TTC549 (cell line): ENCODE results near the gene ANKRD13A.
"Not testable (repeated sequence)": the region's sequence is repeated elsewhere in the genome, so short reads cannot be mapped to it uniquely, and the experiment has no call there.

Experiments
- FAIRE-seq: peaks from 2 replicates; lab custom pipeline; 2012; peaks lifted over from hg19 to GRCh38; lab: Jason Lieb, UNC

The ANKRD13A gene

GRCh38 chr12:110008681-110009398 lies 9.6 kb downstream of the ANKRD13A start:
- FAIRE-seq, result not testable (repeated sequence)

GRCh38 chr12:110010853-110011723 lies 11.9 kb downstream of the ANKRD13A start:
- FAIRE-seq, result no peak

GRCh38 chr12:110012137-110012536 lies 12.9 kb downstream of the ANKRD13A start:
- no peak for FAIRE-seq

GRCh38 chr12:110012659-110013058 lies 13.4 kb downstream of the ANKRD13A start:
- FAIRE-seq, result no peak

- FAIRE-seq, result no peak
These were observed 15.9 kb downstream of the ANKRD13A start for GRCh38 chr12:110015132-110015531.

GRCh38 chr12:110020956-110021355 lies 21.7 kb downstream of the ANKRD13A start:
- no peak for FAIRE-seq

- no peak for FAIRE-seq
These were observed 24.1 kb downstream of the ANKRD13A start for GRCh38 chr12:110023059-110023980.

GRCh38 chr12:110024051-110024450 lies 24.8 kb downstream of the ANKRD13A start:
- no peak for FAIRE-seq

- FAIRE-seq, result no peak
These were observed 29.1 kb downstream of the ANKRD13A start for GRCh38 chr12:110028323-110028722.

GRCh38 chr12:110029290-110029815 lies 30.1 kb downstream of the ANKRD13A start:
- no peak for FAIRE-seq

GRCh38 chr12:110033888-110034287 lies 34.7 kb downstream of the ANKRD13A start:
- no peak for FAIRE-seq

- no peak for FAIRE-seq
These were observed 36.4 kb downstream of the ANKRD13A start for GRCh38 chr12:110035534-110036104.

GRCh38 chr12:110037315-110037714 lies 38.1 kb downstream of the ANKRD13A start:
- FAIRE-seq, result no peak

- no peak for FAIRE-seq
These were observed 39.5 kb downstream of the ANKRD13A start for GRCh38 chr12:110038741-110039084.

- FAIRE-seq, result no peak
These were observed 40.0 kb downstream of the ANKRD13A start for GRCh38 chr12:110039085-110039807.

- FAIRE-seq, result no peak
These were observed 43.0 kb downstream of the ANKRD13A start for GRCh38 chr12:110042264-110042663.

GRCh38 chr12:110046451-110047187 lies 47.4 kb downstream of the ANKRD13A start:
- FAIRE-seq, result no peak

GRCh38 chr12:110047297-110047940 lies 48.2 kb downstream of the ANKRD13A start:
- FAIRE-seq, result no peak

GRCh38 chr12:110048242-110049027 lies 49.2 kb downstream of the ANKRD13A start, which contains the start of gene C12orf76:
TSS of gene C12orf76 (minus strand) at chr12:110048522. CDS start at chr12:110048495, 27 bp downstream.
- peak; percentile 78 for FAIRE-seq
